GM12878 (cell line): ENCODE measurements around the gene CISTR.

Experiments used
- E2F4 ChIP-seq: IDR thresholded peaks from 2 replicates; pipeline ENCODE4 v1.6.1; 2012; ENCODE audit warnings: low read depth, low read length, improper control_type of control experiment
- EZH2 ChIP-seq: IDR thresholded peaks from 2 replicates; pipeline ENCODE4 v1.6.1; 2012; ENCODE audit warnings: low read depth, mild to moderate bottlenecking, control low read depth, inconsistent platforms, low read length, borderline replicate concordance; ENCODE audit not compliant: control insufficient read depth
- POLR2A ChIP-seq: IDR thresholded peaks from 2 replicates; pipeline ENCODE4 v1.6.1; 2011; ENCODE audit warnings: low read depth, mild to moderate bottlenecking, low read length
- RB1 ChIP-seq: fragments of 450-650 bp; formaldehyde crosslinking; IDR thresholded peaks from 2 replicates; pipeline ENCODE4 v1.6.1; 2017; ENCODE audit warnings: mild to moderate bottlenecking, borderline replicate concordance
- TF ChIP-seq, protein P1 (sequence below), 3 experiments: IDR thresholded peaks in 2 of 3; conservative IDR thresholded peaks in 1 of 3; 2 replicates each; pipeline ENCODE4 v1.5.1; 2011; ENCODE audit warnings: low read depth in 3 of 3, low read length in 3 of 3, mild to moderate bottlenecking in 3 of 3, control low read depth in 2 of 3, moderate library complexity in 2 of 3, inconsistent platforms in 1 of 3, mixed read lengths in 1 of 3; ENCODE audit not compliant: control insufficient read depth in 2 of 3, insufficient read depth in 1 of 3; ENCODE audit errors: extremely low read depth in 1 of 3

- TF ChIP-seq RB1, result no peak
- TF ChIP-seq POLR2A, result no peak
- TF ChIP-seq, protein P1, sequence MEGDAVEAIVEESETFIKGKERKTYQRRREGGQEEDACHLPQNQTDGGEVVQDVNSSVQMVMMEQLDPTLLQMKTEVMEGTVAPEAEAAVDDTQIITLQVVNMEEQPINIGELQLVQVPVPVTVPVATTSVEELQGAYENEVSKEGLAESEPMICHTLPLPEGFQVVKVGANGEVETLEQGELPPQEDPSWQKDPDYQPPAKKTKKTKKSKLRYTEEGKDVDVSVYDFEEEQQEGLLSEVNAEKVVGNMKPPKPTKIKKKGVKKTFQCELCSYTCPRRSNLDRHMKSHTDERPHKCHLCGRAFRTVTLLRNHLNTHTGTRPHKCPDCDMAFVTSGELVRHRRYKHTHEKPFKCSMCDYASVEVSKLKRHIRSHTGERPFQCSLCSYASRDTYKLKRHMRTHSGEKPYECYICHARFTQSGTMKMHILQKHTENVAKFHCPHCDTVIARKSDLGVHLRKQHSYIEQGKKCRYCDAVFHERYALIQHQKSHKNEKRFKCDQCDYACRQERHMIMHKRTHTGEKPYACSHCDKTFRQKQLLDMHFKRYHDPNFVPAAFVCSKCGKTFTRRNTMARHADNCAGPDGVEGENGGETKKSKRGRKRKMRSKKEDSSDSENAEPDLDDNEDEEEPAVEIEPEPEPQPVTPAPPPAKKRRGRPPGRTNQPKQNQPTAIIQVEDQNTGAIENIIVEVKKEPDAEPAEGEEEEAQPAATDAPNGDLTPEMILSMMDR (IDR thresholded peaks at IDR 0.05 in 2 of 3, conservative IDR thresholded peaks at IDR 0.05 in 1 of 3; ENCODE audit: control insufficient read depth in 2 of 3, extremely low read depth in 1 of 3, insufficient read depth in 1 of 3, low read depth in 3 of 3, low read length in 3 of 3), result no peak
- no peak for TF ChIP-seq E2F4
- no peak for TF ChIP-seq EZH2
Observed at GRCh38 chr12:53793221-53793620, 41.4 kb upstream of the CISTR start.
